Measurements from ENCODE around the gene PTK7.
"Not testable (repeated sequence)": the region's sequence is repeated elsewhere in the genome, so short reads cannot be mapped to it uniquely, and the experiment has no call there.

The PTK7 gene

GRCh38 chr6:43035495-43036194 is 40.5 kb upstream of the PTK7 start:
- in situ Hi-C loops (cut with MboI; ENCODE audit: low pct_unique_long_range_greater_than_20kb, low sequenced_read_pairs, unreplicated experiment): no loop called here
- no peak for TF ChIP-seq CTCF (IDR thresholded peaks at IDR 0.05; ENCODE audit: extremely low read depth, insufficient read depth, missing control alignments)
- DNase-seq (ENCODE audit: low spot score): no peak

GRCh38 chr6:43036712-43037111 is 39.4 kb upstream of the PTK7 start:
- in situ Hi-C loops (cut with MboI; ENCODE audit: low pct_unique_long_range_greater_than_20kb, low sequenced_read_pairs, unreplicated experiment): no loop called here

GRCh38 chr6:43037197-43037596 is 38.9 kb upstream of the PTK7 start:
- TF ChIP-seq CTCF (IDR thresholded peaks at IDR 0.05; ENCODE audit: extremely low read depth, insufficient read depth, missing control alignments): no peak
- DNase-seq (ENCODE audit: low spot score): no peak
- in situ Hi-C loops (cut with MboI; ENCODE audit: low pct_unique_long_range_greater_than_20kb, low sequenced_read_pairs, unreplicated experiment): no loop called here

More at GRCh38 chr6:43036712-43037111, 39.4 kb upstream of the PTK7 start:
- no peak for DNase-seq (ENCODE audit: low spot score)
- TF ChIP-seq CTCF (IDR thresholded peaks at IDR 0.05; ENCODE audit: extremely low read depth, insufficient read depth, missing control alignments): no peak

- in situ Hi-C loops (cut with MboI; ENCODE audit: low pct_unique_long_range_greater_than_20kb, low sequenced_read_pairs, unreplicated experiment): no loop called here
- DNase-seq (ENCODE audit: low spot score): no peak
- TF ChIP-seq CTCF (IDR thresholded peaks at IDR 0.05; ENCODE audit: extremely low read depth, insufficient read depth, missing control alignments): no peak
Observed at GRCh38 chr6:43037706-43038105, 38.4 kb upstream of the PTK7 start.

GRCh38 chr6:43038727-43039126 is 37.4 kb upstream of the PTK7 start:
- in situ Hi-C loops (cut with MboI; ENCODE audit: low pct_unique_long_range_greater_than_20kb, low sequenced_read_pairs, unreplicated experiment): no loop called here
- TF ChIP-seq CTCF (IDR thresholded peaks at IDR 0.05; ENCODE audit: extremely low read depth, insufficient read depth, missing control alignments): no peak
- DNase-seq (ENCODE audit: low spot score): no peak

- TF ChIP-seq CTCF (IDR thresholded peaks at IDR 0.05; ENCODE audit: extremely low read depth, insufficient read depth, missing control alignments): no peak
- no peak for DNase-seq (ENCODE audit: low spot score)
- in situ Hi-C loops (cut with MboI; ENCODE audit: low pct_unique_long_range_greater_than_20kb, low sequenced_read_pairs, unreplicated experiment): no loop called here
Observed at GRCh38 chr6:43040542-43041257, 35.4 kb upstream of the PTK7 start.

GRCh38 chr6:43041475-43041874 is 34.6 kb upstream of the PTK7 start:
- in situ Hi-C loops (cut with MboI; ENCODE audit: low pct_unique_long_range_greater_than_20kb, low sequenced_read_pairs, unreplicated experiment); DNase-seq (ENCODE audit: low spot score): not testable (repeated sequence)

Data from GM13977 (cell line).